Superior temporal gyrus (tissue), 1 donor: ENCODE data around the gene CYP2R1.
"Not testable (repeated sequence)": the region's sequence is repeated elsewhere in the genome, so short reads cannot be mapped to it uniquely, and the experiment has no call there.

Source experiments
- DNase-seq: peaks from one replicate; pipeline ENCODE4 v3.0.0-alpha.2; 2016; ENCODE audit errors: extremely low spot score

CYP2R1 gene

DNA sequence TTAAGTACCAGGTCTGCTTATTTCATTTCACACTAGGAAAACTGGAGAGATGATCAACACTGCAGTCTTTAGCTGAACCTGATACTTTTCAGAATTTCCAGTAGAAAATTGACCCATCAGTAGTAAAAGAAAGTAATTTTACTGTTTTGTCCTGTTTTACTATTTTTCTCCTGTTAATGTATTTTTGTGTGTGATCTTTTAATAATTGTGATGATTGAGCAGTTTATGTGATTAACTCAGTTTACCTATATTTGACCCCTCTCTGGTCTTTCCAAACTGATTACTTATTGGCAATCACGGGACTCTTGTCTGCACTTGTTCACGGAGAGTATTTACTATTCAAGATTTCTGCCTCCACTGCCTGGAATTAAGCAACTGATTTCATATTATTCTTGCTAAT is 546 bp upstream of the CYP2R1 start:
- no peak for DNase-seq

- peak; percentile 89 for DNase-seq
Measured at GRCh38 chr11:14891143-14892035, 642 bp downstream of the CYP2R1 start.

- DNase-seq: no peak
Measured at GRCh38 chr11:14886513-14886912, 5.5 kb downstream of the CYP2R1 start.

- DNase-seq: no peak
Measured at GRCh38 chr11:14884667-14885273, 7.3 kb downstream of the CYP2R1 start.

- not testable (repeated sequence) for DNase-seq
Measured at GRCh38 chr11:14883683-14884082, 8.3 kb downstream of the CYP2R1 start.

DNA sequence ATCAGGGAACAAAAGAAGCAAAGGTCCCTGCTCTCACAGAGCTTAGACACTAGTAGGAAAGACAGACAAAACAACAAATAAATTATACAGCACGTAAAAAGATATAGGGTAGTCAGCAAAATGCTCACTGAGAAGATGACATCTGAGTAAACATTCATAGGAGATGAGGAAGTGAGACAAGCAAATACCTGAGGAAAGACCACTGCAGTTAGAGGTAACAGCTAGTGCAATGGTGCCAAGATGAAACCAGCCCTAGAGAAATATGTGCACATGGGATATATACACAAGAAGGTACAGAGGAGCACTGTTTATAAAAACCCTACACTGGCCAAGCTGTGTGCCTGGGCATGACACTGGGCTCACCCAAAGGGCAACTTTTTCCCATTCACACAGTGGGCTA is 9.8 kb downstream of the CYP2R1 start:
- no peak for DNase-seq

- DNase-seq: no peak
Measured at GRCh38 chr11:14881576-14882193, 10.3 kb downstream of the CYP2R1 start.

GRCh38 chr11:14875163-14875562 is 16.9 kb downstream of the CYP2R1 start:
- no peak for DNase-seq

- no peak for DNase-seq
Measured at GRCh38 chr11:14873632-14874031, 18.4 kb downstream of the CYP2R1 start.

DNA sequence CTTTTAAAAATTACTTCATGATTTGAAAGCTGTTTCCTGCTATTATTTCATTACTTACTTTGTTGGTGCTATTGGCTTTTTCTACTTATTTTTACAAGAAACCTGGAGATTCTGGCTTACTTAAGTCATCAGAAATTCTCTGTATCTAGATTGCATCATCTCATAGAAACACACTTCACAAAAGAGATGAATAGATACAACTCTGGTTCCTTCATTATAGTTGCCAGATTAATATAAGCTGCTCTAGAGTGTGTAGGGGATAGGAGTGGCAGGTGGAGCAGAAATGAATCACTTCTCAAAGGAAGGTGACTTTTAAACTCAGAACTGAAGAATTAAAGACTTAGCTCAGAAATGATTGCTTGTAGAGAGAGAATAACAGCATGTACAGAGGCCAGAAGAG is 20.0 kb downstream of the CYP2R1 start:
- DNase-seq: no peak

DNA sequence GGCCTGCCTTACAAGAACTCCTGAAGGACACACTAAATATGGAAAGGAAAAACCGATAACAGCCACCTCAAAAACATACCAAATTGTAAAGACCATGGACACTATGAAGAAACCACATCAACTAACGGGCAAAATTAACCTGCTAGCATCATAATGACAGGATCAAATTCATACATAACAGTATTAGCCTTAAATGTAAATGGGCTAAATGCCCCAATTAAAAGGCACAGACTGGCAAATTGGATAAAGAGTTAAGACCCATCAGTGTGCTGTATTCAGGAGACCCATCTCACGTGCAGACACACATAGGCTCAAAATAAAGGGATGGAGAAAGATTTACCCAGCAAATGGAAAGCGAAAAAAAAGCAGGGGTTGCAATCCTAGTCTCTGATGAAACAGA is 28.3 kb downstream of the CYP2R1 start:
- DNase-seq: not testable (repeated sequence)

DNA sequence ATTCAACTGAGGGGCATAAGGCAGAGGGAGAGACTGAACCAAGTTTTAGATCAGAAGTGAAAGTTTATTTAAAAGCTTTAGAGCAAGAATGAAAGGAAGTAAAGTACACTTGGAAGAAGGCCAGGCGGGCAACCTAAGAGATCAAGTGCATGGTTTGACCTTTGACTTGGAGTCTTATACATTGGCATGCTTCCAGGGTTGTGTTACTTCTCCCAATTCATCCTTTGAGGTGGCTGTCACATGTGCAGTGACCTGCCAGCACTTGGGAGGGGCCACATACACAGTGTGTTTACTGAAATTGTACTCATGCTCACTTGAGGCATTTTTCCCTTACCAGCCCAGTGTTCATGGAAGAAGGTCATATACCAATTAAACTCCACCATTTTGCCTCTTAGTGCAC is 30.4 kb downstream of the CYP2R1 start:
- no peak for DNase-seq

- no peak for DNase-seq
Measured at GRCh38 chr11:14860511-14860910, 31.5 kb downstream of the CYP2R1 start.

- DNase-seq: no peak
Measured at GRCh38 chr11:14858404-14858803, 33.6 kb downstream of the CYP2R1 start.

DNA sequence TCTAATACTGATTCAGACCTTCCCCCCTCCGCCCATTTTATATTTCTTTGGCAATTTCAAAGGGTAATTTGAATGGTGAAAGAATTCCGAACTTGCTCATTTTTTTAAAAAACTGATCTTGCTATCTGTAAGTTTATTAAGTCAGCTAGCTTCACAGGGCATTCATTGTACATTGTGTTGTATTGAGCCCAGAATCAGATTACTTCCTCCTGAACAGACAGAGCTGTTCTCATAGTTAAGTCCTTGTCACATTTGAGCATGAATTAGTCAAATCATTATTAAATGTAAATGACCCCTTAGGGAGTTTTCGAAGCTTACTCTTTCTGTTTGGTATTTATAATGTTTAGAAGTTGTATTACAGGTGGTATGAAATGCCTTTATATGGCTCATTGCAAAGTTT is 34.4 kb downstream of the CYP2R1 start:
- no peak for DNase-seq

- DNase-seq: no peak
Measured at GRCh38 chr11:14855890-14856289, 36.1 kb downstream of the CYP2R1 start.

DNA sequence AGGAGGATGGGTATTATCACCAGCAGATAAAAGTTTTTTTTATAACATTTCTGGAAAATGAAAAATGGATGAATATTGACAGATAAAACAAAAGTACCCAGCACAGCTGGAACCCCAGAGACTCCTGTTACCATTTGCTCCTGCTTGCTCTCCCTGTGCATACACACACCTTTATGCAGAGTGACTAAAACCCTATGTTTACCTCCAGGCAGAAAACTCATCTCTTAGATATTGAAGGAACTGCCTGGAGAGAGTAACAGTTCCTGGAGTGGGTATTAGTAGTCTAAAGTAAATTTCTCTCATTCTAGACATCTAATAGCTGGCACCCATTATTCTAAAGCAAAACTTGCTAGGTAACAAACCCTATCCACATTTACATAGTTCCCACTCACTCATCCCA is 38.0 kb downstream of the CYP2R1 start:
- no peak for DNase-seq

DNA sequence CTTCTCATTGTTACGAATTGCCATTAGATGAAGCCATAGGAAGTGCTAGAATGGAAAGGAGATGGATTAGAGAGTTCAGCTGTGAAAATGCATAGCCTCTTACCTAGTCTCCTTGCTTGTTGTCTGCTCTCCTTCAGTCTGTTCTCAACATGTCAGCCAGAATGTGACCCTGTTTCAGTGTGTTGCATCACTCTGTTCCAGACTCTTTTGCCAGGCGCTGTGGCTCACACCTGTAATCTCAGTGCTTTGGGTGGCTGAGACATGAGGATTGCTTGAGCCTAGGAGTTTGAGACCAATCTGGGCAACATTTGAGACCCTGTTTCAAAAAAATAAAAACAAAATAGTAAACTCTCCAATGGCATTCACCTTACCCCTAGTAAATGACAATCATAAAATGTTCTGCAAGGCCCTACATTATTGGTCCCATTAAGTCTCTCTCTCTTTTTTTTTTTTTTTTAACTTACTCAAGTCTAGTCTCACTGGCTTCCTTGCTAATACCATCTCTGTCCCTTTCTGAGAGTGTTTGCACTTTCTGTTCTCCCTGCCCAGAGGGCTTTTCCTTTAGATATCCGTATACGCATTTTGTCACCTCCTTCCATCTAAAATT is 39.4 kb downstream of the CYP2R1 start:
- no peak for DNase-seq

- no peak for DNase-seq
Measured at GRCh38 chr11:14842002-14842401, 50.0 kb downstream of the CYP2R1 start.

- DNase-seq: no peak
Measured at GRCh38 chr11:14835496-14836492, 56.2 kb downstream of the CYP2R1 start.
